T-helper 2 cell treated with Interferon-gamma antibody and Interleukin-4, amounts not matched to agents 5 μg/mL and 100 μg/mL, for 36 hours (primary cell): ENCODE data around the gene MYO1F.
"Not testable (repeated sequence)": the region's sequence is repeated elsewhere in the genome, so short reads cannot be mapped to it uniquely, and the experiment has no call there.

ENCODE experiments used
- DNase-seq: peaks from one replicate; pipeline ENCODE4 v3.0.0; 2021; ENCODE audit warnings: low spot score
- H3K27ac Mint-ChIP-seq: one replicate; pipeline ENCODE4 v1.8.0; 2021; ENCODE audit warnings: mild to moderate bottlenecking, mixed read lengths
- H3K27me3 Mint-ChIP-seq: one replicate; pipeline ENCODE4 v1.8.0; 2021; ENCODE audit warnings: low read depth, mixed read lengths
- H3K36me3 Mint-ChIP-seq: one replicate; pipeline ENCODE4 v1.8.0; 2021; ENCODE audit warnings: low read depth, mixed read lengths
- H3K4me1 Mint-ChIP-seq: one replicate; pipeline ENCODE4 v1.8.0; 2021; ENCODE audit warnings: low read depth, mixed read lengths
- H3K4me3 Mint-ChIP-seq: one replicate; pipeline ENCODE4 v1.8.0; 2022; ENCODE audit warnings: mild to moderate bottlenecking, moderate library complexity, mixed read lengths
- H3K9me3 Mint-ChIP-seq: one replicate; pipeline ENCODE4 v1.8.0; 2021; ENCODE audit warnings: mixed read lengths

MYO1F gene

GRCh38 chr19:8585894-8586750 lies 8.9 kb upstream of the MYO1F start:
- no peak for DNase-seq
- Mint-ChIP-seq H3K4me3 (no peak overlapping the region), H3K4me1 (no peaks in the 10 kb centered on the region), H3K27me3 (peaks cover 5% of the 10 kb centered on the region), H3K27ac (no peak overlapping the region), H3K9me3 (no peaks in the 10 kb centered on the region), H3K36me3 (no peaks in the 10 kb centered on the region)

- no peaks in the 10 kb centered on the region for H3K9me3 Mint-ChIP-seq
- DNase-seq: no peak
- no peak overlapping the region for H3K4me3 Mint-ChIP-seq
These were observed 8.0 kb upstream of the MYO1F start for GRCh38 chr19:8584965-8585893.

GRCh38 chr19:8580710-8581281 lies 3.6 kb upstream of the MYO1F start:
- H3K36me3 Mint-ChIP-seq: peaks cover 7% of the 10 kb centered on the region
- no peak overlapping the region for H3K27ac Mint-ChIP-seq
- H3K4me1 Mint-ChIP-seq: peaks cover 9% of the 10 kb centered on the region
- no peak overlapping the region for H3K4me3 Mint-ChIP-seq
- peaks cover 2% of the 10 kb centered on the region for H3K27me3 Mint-ChIP-seq
- H3K9me3 Mint-ChIP-seq: no peaks in the 10 kb centered on the region
- DNase-seq: peak; percentile 79

More at GRCh38 chr19:8584965-8585893, 8.0 kb upstream of the MYO1F start:
- H3K27ac Mint-ChIP-seq: no peak overlapping the region
- no peaks in the 10 kb centered on the region for H3K36me3 Mint-ChIP-seq
- H3K27me3 Mint-ChIP-seq: no peaks in the 10 kb centered on the region
- H3K4me1 Mint-ChIP-seq: no peaks in the 10 kb centered on the region

GRCh38 chr19:8578642-8579265 lies 1.5 kb upstream of the MYO1F start:
- Mint-ChIP-seq H3K27ac (peak overlapping the region; percentile 60), H3K4me1 (peaks cover 21% of the 10 kb centered on the region), H3K27me3 (peaks cover 2% of the 10 kb centered on the region), H3K9me3 (peaks cover 5% of the 10 kb centered on the region), H3K4me3 (peak overlapping the region; percentile 63), H3K36me3 (peaks cover 28% of the 10 kb centered on the region)
- peak; percentile 65 for DNase-seq

GRCh38 chr19:8577741-8578140 lies 499 bp upstream of the MYO1F start:
- Mint-ChIP-seq H3K27ac (no peak overlapping the region), H3K9me3 (peaks cover 7% of the 10 kb centered on the region), H3K36me3 (peaks cover 36% of the 10 kb centered on the region), H3K4me1 (peaks cover 28% of the 10 kb centered on the region), H3K27me3 (peaks cover 2% of the 10 kb centered on the region), H3K4me3 (peak overlapping the region; percentile 97)
- no peak for DNase-seq

- Mint-ChIP-seq H3K4me3 (peak overlapping the region; percentile 97), H3K27me3 (peaks cover 2% of the 10 kb centered on the region), H3K27ac (peak overlapping the region; percentile 85), H3K4me1 (peaks cover 34% of the 10 kb centered on the region), H3K36me3 (peaks cover 43% of the 10 kb centered on the region), H3K9me3 (peaks cover 7% of the 10 kb centered on the region)
- DNase-seq: no peak
These were observed 809 bp downstream of the MYO1F start for GRCh38 chr19:8576273-8576993.

GRCh38 chr19:8575467-8575997 lies 1.7 kb downstream of the MYO1F start:
- H3K4me1 Mint-ChIP-seq: peaks cover 43% of the 10 kb centered on the region
- peaks cover 2% of the 10 kb centered on the region for H3K27me3 Mint-ChIP-seq
- peak; percentile 37 for DNase-seq

GRCh38 chr19:8574619-8574922 lies 2.7 kb downstream of the MYO1F start:
- peaks cover 53% of the 10 kb centered on the region for H3K36me3 Mint-ChIP-seq
- peak overlapping the region; percentile 97 for H3K4me3 Mint-ChIP-seq
- H3K9me3 Mint-ChIP-seq, H3K27me3 Mint-ChIP-seq, DNase-seq: not testable (repeated sequence)
- peak overlapping the region; percentile 85 for H3K27ac Mint-ChIP-seq
- H3K4me1 Mint-ChIP-seq: peaks cover 48% of the 10 kb centered on the region

More at GRCh38 chr19:8575467-8575997, 1.7 kb downstream of the MYO1F start:
- H3K27ac Mint-ChIP-seq: peak overlapping the region; percentile 85
- peaks cover 51% of the 10 kb centered on the region for H3K36me3 Mint-ChIP-seq
- H3K4me3 Mint-ChIP-seq: peak overlapping the region; percentile 97
- peaks cover 7% of the 10 kb centered on the region for H3K9me3 Mint-ChIP-seq

GRCh38 chr19:8573316-8573715 lies 3.9 kb downstream of the MYO1F start:
- H3K36me3 Mint-ChIP-seq: peaks cover 64% of the 10 kb centered on the region
- H3K27ac Mint-ChIP-seq: peak overlapping the region; percentile 66
- no peak for DNase-seq

GRCh38 chr19:8571006-8571411 lies 6.2 kb downstream of the MYO1F start:
- H3K27me3 Mint-ChIP-seq: no peaks in the 10 kb centered on the region
- H3K4me3 Mint-ChIP-seq: peak overlapping the region; percentile 97
- H3K36me3 Mint-ChIP-seq: peaks cover 67% of the 10 kb centered on the region
- peak overlapping the region; percentile 94 for H3K27ac Mint-ChIP-seq
- DNase-seq: peak; percentile 54
- peaks cover 62% of the 10 kb centered on the region for H3K4me1 Mint-ChIP-seq
- H3K9me3 Mint-ChIP-seq: peaks cover 7% of the 10 kb centered on the region

More at GRCh38 chr19:8573316-8573715, 3.9 kb downstream of the MYO1F start:
- peaks cover 7% of the 10 kb centered on the region for H3K9me3 Mint-ChIP-seq
- peaks cover 50% of the 10 kb centered on the region for H3K4me1 Mint-ChIP-seq
- peak overlapping the region; percentile 97 for H3K4me3 Mint-ChIP-seq
- no peaks in the 10 kb centered on the region for H3K27me3 Mint-ChIP-seq

GRCh38 chr19:8569066-8569771 lies 8.0 kb downstream of the MYO1F start:
- peaks cover 60% of the 10 kb centered on the region for H3K4me1 Mint-ChIP-seq
- DNase-seq: peak; percentile 82
- H3K27me3 Mint-ChIP-seq: no peaks in the 10 kb centered on the region
- H3K4me3 Mint-ChIP-seq: peak overlapping the region; percentile 97
- H3K27ac Mint-ChIP-seq: peak overlapping the region; percentile 94
- peaks cover 7% of the 10 kb centered on the region for H3K9me3 Mint-ChIP-seq
- peaks cover 60% of the 10 kb centered on the region for H3K36me3 Mint-ChIP-seq

GRCh38 chr19:8567522-8568172 lies 9.6 kb downstream of the MYO1F start:
- Mint-ChIP-seq H3K9me3 (no peaks in the 10 kb centered on the region), H3K4me1 (peaks cover 52% of the 10 kb centered on the region), H3K27me3 (no peaks in the 10 kb centered on the region), H3K27ac (peak overlapping the region; percentile 60), H3K36me3 (peaks cover 51% of the 10 kb centered on the region), H3K4me3 (peak overlapping the region; percentile 21)
- no peak for DNase-seq
